Islet precursor cell (in vitro differentiated cells): ENCODE data around the gene DCTN1.
"Not testable (repeated sequence)": the region's sequence is repeated elsewhere in the genome, so short reads cannot be mapped to it uniquely, and the experiment has no call there.

Source experiments
- DNase-seq: peaks from one replicate; pipeline ENCODE4 v3.0.0-alpha.2; 2018

DCTN1 gene

DNA sequence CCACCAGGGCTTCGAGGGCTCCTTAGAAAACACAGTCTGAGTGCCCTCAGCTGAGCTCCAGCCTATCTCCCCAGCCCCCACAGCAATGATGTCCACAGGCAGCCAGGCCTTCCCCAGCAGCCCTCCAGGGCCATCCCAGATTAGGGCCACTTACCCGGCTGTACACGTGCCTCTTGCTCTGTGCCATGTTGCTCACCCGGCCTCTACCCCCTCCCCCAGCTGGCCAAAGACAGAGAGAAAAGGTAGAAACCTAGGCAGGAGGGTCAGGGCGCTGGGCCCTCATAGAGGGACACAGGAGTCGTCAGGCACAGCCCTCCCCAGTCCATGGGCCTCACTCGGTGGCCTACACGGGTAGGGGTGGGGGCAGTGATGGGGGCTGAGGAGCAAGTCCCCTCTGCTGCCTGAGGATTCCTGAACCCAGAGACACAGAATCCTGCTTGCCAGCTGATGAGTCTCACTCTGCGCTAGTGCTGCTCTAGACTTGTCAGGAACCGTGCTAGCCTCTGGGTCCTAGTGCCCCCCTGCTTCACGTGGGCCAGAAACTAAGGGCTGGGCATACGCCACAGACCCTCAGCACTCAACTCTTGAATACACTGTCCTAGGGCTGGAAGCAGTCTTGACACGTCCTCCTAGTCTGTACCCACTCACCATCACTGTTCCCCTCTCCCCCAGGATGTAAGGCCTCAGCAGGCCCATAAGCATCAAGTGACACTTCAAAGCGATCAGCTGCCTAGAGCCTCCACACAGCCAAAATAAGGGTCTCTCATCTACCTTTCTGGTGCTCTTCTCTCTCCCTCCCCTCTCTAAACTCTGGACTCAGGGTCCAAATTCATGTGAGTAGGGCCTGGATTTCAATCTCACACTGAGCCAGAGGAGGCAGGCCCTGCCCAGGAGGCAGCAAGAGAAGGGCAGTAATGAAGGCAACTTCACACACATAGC, at the start of gene DCTN1:
Gene DCTN1 (minus strand): TSS at position 461 of the 939 bp plus-strand sequence. CDS start 274 bp downstream, at position 187.
- DNase-seq, result peak; percentile 85

DNA sequence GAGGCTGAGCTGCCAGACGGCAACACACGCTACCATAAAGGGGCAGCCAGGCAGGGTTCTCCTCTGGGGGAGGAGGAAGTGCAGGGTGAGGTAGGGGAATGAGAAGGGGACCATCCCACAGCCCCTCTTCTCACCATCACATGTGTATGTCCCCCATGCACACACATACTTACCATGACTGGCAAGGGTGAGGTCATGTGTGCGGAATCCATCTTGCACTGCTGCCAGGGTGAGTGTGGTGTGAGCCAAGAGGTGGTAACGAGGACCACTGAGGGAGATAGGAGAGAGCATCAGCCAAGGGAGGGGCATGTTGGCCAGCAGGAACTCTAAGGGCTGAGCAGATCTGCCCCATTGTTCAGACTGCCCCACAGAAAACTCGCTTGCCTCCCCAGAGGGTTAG, 48.6 kb upstream of the DCTN1 start:
- no peak for DNase-seq

DNA sequence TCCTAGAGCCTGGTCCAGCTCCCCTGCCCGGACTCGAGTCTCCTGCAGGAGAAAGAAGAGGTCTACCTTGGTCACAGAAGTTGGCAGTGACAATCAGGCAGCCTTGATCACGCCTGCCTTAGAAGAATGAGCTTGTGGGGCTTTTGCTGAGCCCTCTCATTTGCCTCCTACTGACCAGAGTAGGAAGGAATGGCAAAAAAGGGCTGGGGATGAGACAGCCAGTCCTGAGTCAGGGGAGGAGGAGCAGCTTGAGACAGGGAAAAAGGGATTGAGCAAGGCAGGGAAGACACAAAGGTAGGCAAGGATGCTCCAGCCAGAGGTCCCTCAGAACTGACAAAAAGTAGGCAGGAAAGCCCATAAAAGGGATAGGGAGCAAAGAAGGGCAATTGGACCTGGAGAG, 47.4 kb upstream of the DCTN1 start:
- no peak for DNase-seq

DNA sequence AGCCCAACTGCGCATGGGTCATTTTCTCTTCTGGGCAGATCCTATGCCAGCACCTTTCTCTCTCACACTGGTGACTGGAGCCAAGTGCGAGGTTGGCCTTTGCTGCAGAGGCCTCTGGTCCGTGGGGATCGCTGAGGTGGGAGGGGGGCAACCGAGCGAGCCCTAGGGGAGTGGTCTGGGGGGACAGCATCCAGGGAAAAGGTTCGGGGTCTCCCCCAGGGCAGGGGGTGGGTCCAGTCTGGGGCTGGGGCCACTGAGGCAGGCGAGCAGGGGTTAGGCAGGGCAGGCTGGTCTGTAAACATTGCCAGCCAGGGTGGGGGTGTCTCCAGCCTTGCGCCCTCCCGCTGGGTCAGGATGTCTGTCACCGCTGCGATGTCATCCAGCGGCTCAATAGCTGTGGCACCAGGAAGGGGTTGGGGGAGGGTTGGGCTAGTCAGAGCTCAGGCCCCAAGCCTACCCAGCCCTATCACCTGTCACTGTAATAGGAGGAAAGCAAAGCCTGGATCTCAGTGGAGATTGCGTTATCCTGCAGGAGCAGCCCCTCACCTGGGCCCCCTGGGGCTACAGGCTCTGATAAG, 46.2 kb upstream of the DCTN1 start:
- DNase-seq, result no peak

DNA sequence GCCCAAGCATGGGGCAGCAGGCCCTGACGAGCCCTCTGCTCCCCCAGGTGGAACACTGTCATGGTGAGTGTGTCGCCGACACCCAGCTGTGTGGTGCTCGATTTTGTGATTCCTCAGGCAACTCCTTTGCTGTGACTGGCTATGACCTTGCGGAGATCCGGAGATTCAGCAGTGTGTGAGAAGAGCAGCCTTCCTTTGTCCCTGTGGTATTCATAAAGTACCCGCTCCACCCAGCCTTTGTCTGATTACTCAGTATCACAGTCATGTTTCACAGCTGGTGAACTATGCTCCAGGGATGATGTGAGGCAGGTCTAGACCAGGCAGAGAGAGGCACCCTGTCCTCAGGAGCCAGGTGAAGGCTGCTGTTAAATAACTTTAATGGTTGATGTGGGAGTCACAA, 45.4 kb upstream of the DCTN1 start:
- DNase-seq, result no peak

DNA sequence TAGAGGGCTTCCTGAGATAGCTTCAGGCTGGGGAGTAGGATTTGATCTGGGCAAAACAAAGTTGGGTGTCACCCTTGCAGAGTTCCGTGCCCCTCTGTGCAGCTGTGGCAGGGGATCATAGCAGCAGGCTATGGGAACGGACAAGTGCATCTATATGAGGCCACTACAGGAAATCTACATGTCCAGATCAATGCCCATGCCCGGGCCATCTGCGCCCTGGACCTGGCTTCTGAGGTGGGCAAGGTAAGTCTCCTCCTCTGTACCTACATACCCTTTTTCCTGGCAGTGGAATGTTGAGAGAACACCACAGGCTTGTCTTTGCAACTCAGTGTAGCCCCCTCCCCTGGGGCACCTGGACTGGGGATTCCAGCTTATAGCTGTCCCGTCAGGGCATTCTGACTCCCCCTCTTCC, 44.9 kb upstream of the DCTN1 start:
- no peak for DNase-seq

DNA sequence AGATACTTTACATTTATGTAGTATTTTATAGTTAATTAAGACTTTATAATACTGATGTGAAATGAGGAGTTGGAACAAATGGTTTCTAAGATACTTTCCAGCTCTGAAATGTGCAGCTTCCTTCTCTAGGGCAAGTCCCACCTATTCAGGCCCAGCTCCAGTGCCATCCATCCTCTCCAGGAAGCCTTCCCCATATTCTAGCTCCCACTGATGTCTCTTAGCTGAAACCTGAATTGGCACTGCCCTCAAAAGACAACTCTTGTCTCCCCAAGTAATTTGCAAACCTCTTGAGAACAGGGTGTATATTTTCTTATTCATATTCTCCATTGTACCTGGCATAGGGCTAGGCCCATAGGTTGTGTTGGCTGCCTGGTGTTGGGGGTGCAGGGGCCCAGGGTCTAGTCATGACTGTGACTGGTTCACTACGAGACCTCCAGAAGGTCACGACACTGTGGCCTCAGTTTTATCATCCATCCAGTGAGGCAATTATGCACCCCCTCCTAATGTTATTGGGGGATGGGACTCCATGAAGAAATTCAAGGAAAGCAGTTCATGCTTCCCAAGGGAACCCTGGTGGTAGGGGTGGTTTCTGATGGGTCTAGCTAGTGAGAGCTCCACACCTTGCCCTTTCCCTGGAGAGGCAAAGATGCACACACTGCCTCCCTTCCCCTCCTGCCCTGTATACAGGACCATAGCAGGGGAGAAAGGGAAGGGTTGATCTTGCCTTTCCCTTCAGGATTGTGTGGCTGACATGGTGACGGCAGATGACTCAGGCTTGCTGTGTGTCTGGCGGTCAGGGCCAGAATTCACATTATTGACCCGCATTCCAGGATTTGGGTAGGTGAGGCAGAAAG, 44.3 kb upstream of the DCTN1 start:
- peak; percentile 70 for DNase-seq

DNA sequence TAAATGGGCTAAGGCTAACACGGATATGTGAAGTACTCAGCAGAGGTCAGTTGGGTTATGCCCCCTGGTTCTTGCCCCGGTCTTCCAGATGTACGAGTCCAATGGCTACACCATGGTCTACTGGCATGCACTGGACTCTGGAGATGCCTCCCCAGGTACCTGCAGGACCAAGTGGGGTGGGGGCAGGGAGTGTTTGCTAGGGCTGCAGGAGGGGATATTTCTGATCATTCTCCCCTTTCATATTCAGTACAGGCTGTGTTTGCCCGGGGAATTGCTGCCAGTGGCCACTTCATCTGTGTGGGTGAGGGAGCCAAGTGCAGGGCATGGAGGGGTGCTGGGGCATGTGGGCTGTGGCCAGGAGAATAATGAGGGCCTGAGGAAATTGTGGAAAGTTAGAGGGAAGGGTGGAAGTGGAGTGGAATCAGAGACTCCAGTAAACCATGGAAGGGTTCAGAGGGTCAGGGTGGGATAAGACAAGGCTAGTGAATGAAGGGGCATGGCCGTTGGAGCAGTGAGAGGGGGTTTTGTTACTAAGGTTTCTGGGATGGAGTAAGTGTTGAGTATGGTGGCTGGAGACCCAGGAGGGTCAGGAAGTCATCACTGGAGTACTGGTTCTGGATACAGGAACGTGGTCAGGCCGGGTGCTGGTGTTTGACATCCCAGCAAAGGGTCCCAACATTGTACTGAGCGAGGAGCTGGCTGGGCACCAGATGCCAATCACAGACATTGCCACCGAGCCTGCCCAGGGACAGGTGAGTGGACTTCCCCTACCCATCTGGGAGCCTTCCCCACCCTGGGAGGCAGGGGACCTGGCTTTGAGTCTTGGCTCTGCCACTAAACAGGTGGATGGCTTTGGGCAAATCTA, 43.4 kb upstream of the DCTN1 start:
- no peak for DNase-seq

DNA sequence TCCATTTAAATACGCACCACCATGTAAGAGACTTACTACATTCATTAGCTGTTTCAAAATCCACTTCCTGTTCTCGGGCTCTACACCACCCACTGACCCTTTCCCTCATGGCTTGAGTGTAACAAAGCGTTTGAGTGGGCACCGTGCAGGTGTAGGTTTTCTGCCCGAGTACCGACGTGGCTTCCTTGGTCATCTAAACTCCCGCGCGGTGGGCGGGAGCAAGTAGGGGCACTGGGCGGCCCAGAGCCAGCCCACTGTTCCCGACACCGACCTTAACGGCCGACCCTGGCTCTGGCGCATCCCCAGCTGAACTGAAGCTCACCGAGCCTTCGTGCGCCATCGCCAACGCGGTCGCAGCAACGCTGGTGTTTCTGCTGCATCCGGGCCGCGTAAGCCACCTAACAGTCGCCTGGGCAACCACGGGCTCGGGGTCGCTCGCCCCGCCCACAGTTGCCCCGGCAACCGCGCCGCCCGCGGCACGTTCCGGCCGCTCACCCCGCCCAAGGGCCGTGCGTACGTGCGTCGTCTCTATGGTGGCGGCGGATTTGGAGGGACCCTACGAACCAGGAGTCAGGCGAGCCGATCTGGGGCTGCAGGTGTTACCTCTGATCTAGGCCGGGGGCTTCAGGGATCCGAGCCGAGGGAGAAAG, 41.2 kb upstream of the DCTN1 start, which contains the start of the genes C2orf81 and WDR54:
Gene C2orf81 (minus strand): TSS at position 399 of the 650 bp plus-strand sequence. CDS start 59 bp downstream, at position 340.
Gene WDR54 (plus strand): TSS at position 510 of the 650 bp plus-strand sequence. CDS start 424 bp downstream, outside the sequence.
- peak; percentile 93 for DNase-seq

DNA sequence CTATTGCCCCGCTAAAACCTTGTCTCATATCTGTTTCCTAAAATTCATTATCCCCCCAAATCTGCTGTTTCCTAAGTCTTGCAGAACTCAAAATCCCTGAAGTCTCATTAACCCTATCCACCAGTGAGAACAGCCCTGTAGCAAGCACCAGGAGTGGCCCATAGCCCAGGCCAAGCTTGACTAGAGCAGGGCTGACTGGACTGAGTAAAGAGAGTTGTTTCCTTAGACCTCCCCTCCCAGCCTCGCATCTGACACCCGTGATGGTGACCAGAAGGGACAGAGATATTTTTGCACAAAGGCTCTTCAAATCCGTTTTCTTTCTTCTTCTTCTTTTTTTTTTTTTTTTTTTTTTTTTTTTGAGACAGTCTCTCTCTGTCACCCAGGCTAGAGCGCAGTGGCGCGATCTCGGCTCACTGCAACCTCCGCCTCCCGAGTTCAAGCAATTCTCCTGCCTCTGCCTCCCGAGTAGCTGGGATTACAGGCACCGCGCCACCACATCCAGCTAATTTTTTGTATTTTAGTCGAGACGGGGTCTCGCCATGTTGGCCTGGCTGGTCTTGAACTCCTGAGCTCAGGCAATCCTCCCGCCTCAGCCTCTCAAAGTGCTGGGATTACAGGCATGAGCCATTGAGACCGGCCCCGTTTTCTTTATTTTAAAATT, 40.5 kb upstream of the DCTN1 start:
- not testable (repeated sequence) for DNase-seq

DNA sequence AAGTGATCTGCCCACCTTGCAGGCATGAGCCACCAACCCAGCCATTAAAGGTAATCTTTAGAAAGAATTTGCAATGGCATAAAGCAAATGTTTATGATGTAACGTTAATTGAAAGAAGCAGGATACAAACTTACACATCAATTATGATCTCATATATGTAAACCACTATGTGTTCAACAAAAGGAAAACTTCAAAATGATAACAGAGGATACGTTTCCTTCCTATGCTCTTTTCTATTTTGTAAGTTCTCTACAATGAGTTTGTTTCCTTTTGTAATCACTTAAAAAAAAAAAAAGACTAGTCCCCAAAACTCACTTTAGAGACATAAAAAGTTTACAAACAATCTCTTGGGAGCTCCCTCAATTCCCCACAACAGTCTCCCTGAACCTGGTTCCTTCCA, 39.9 kb upstream of the DCTN1 start:
- no peak for DNase-seq

DNA sequence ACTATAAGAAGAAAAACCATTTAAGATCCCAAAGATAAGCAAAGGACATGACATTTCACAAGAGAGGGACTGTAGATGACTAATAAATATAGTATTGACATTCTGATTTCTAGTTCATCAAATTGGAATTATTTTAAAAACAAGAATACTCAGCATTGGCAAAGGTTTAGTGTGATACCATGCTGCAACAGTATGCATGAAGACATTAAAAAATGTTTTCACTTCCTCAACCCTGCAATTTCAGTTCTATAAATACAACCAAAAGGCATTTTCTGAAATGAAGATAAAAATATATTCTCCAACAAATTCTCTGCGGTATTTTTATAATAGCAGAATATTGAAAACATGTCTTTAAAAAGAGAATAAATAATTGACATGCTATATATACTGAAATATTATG, 39.2 kb upstream of the DCTN1 start:
- no peak for DNase-seq

DNA sequence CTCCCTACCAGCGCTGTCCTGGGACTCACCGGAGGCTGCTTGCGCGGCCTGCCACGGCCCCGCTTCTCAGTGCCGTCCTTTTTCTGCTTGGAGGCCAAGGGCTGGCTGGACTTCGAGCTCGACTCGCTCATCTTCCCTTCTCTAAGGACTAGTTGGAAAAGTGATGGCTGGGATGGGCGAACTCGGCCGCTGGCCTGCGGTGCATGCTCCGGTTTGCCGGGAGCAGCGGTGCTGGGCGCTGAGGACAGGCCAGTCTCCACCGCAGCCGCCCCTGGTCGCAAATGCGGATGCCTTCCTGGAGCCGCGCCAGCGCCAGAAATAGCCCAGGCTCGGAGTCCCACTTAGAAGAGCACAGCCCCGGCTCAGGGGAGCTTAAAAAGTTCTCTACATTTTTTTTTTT, 38.2 kb upstream of the DCTN1 start:
- no peak for DNase-seq

DNA sequence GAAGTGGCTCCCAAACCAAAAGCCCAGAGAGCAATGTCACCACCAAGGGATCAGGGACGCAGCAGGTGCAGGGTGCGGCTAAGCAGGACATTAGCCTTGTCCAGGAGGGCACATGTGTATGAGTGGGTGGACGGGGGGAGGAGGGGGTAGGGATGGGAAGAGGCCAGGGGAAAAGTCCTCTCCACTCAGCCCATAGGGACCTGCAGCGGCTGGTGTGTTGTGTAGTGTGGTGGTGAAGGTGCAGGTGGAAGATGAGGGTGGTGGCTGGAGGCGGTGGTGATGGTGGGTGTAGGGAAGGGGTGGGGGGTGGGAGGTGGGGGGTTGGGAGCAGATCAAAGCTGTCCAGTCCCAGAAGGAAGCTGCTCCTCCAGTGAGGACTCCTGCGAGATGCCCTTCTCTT, 37.7 kb upstream of the DCTN1 start:
- no peak for DNase-seq

DNA sequence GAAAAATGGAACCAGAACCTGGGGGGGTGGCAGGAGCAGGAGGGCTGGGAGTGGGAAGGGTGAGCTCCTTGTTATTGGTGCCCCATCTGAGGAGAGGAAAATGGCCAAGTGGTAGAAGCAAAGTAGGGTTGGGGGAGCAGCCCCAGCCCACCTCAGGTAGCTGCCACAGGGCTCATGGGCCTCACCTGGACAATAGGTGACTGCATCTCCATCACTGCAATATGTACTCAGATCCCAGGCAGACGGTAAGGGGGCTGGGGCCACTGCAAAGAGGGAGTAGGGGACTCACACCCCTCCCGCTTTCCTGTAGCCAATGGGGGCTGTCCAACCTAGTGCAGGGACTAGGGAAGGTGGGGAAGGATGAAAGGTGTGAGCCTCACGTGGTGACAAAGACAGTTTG, 37.1 kb upstream of the DCTN1 start:
- DNase-seq, result no peak

DNA sequence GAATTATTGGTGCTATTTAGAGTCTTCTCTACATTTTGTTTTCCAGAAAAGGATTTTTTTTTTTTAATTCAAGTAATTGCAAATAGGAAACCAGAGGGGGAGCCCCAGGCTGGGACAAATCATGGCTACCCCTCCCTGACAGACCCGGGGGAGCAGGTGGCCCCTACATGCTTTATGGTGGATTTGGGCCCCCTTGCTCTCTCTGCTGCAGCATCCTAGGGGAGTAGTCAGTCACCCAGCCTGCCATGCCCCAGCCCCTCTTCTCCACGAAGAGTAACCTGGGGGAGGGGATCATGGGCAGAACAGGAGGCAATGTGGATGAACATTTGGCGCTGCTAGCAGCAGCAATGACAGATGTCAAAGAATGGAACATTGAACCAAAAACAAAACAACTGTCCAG, 36.7 kb upstream of the DCTN1 start:
- no peak for DNase-seq

DNA sequence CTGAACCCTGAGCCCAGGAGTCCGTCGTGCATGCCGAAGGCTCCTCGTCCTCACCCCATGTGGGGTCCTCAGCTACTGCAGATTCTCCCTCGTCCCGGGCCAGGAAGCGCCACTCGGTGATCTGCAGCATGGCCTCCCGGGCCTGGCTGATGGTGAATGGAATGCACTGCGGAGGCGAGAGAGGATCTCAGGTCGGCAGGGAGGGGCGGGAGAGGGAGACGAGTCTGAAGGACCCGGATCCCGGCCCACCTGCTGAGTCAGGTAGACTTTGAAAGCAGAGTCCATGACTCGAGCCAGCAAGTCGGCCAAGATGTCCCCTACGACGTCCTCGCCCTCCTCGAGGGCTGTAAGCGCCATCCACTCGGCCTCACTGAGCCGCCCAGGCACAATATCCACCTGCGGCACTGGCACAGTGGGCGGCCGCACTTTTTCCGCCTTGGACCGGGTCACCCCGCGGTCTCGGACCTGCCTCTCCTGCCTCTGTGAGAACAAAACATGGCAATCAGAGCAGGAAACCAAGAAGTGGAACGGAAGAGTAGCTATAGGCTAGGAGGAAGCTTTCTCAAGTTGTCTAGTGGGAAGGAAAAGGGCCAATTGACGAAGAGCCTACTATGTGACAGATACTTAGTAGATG, 35.8 kb upstream of the DCTN1 start:
- peak; percentile 48 for DNase-seq

DNA sequence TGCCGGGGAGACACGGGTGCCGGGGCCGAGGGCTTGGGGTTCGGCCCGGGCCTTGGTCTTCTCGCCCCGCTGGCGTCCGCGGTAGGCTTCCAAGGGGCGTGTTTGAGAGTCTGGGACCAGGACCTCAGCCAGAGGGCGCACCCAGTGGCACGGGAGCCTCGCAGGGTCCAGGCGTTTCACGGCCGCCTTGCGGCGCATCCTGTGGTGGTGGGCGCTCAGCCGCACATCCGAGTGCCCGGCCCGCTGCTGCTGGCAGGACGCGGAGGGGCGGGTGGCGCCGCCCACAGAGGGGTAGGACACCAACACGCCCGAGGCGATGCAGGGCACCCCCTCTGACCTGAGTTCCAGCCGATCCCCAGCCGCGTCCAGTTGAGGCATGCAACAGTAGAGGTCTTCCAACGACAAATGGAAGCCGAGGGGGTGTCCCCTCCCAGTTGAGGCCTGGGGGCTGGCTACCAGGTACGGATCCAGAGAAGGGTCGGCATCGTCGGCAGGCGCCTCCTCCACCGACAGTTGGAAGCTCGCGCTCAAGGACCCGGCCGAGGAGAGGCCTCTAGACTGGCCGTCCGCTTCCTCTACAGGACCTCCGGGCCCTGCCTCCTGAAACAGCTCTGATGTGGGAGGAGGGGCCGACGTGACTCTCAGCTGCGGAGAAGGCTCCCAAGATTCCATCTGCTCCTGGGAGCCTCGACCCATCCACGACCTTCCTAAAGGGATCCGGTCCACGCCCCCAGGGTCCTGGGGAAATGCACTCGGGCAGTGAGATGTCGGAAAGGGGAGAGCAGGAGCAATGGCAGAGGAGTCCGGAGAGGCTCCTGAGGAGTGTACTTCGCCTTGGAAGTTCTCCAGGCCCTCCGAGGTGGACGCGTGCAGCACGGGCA, 35.0 kb upstream of the DCTN1 start:
- no peak for DNase-seq

DNA sequence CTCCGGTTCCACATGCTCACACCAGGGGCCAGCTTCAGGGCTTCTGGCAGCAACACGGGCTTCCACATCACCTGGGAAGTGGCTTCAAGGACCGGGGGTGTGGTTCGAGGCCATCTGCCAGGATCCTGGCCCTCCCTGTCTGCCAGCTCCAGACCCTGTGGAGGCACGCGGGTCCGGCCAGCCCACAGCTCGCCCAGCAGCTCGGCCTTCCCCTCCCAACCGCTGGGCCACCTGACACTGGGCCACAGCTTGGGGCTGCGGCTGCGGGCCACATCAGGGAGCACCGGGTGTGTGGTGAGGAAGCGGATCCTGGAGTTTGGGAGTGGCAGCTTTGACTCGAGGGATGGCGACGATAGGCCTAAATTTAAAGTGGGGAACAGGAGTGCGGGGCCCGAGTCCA, 34.3 kb upstream of the DCTN1 start:
- no peak for DNase-seq
